Measurements from ENCODE around the gene GRIN3B.

GRCh38 chr19:1049106-1049505 is 48.9 kb downstream of the GRIN3B start:
- TF ChIP-seq ZNF423 (tag by site-specific recombination; IDR thresholded peaks at IDR 0.05) = no peak
- TF ChIP-seq TRIM28 (IDR thresholded peaks at IDR 0.05; ENCODE audit: borderline replicate concordance, low read length) = no peak
- TF ChIP-seq HOXA7 (CRISPR knock-in tag; IDR thresholded peaks at IDR 0.05; ENCODE audit: borderline replicate concordance) = no peak
